Hair follicular keratinocyte (primary cell): ENCODE measurements around the gene MARCHF4. TPM values are rescaled to one million over a fixed set of nuclear protein-coding genes. Genes with fewer than 3 reads are reported as not detected.

Experiments used
- total RNA-seq: library from RNA; depleted of rRNA; stranded (reverse); fragments of >200 nt; gene quantifications from 2 replicates; pipeline ENCODE4 v1.2.3, GENCODE V29; 2015

MARCHF4 gene, protein sequence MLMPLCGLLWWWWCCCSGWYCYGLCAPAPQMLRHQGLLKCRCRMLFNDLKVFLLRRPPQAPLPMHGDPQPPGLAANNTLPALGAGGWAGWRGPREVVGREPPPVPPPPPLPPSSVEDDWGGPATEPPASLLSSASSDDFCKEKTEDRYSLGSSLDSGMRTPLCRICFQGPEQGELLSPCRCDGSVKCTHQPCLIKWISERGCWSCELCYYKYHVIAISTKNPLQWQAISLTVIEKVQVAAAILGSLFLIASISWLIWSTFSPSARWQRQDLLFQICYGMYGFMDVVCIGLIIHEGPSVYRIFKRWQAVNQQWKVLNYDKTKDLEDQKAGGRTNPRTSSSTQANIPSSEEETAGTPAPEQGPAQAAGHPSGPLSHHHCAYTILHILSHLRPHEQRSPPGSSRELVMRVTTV
- 0.72 and 1.0 TPM in 2 replicates for total RNA-seq

GRCh38 chr2:216371721-216372702 is at the start of gene MARCHF4:
Gene MARCHF4, minus strand, starts transcription at chr2:216372483. Its CDS starts 2,223 bp downstream, at chr2:216370260.

GRCh38 chr2:216412022-216412999 is 40.0 kb upstream of the MARCHF4 start, which contains the start of gene SMARCAL1:
Gene SMARCAL1, plus strand, starts transcription at chr2:216412484. Its CDS starts 2,221 bp downstream, at chr2:216414705.

Other genes with a start within 250 kb of the MARCHF4 start
- 10.1 and 13.1 TPM in 2 replicates for gene SMARCAL1, start 40.0 kb upstream of the MARCHF4 start, total RNA-seq
- gene RPL37A, start 126.4 kb upstream of the MARCHF4 start, total RNA-seq = 1,590 and 2,045 TPM in 2 replicates